Spleen (tissue), 11 donors: ENCODE results near the gene ZSCAN22. TPM values are rescaled to one million over a fixed set of nuclear protein-coding genes. Genes with fewer than 3 reads are reported as not detected.

ENCODE experiments used
- DNase-seq: peaks from one replicate; pipeline ENCODE4 v3.0.0-alpha.2; 2020
- H3K27ac ChIP-seq, 8 donors: fragments of 200-600 bp; sonication (generic) in 7 of 8; 1 replicate in 4 of 8; 2 replicates in 4 of 8; pipeline versions ENCODE4 v1.5.0 to v1.8.0; 2016 to 2021; ENCODE audit warnings: inconsistent platforms in 4 of 8, mild to moderate bottlenecking in 4 of 8, moderate library complexity in 1 of 8
- H3K27me3 ChIP-seq, 7 donors: fragments of 200-600 bp; sonication (generic) in 6 of 7; replicated peaks in 1 of 7; 1 replicate in 4 of 7; 2 replicates in 3 of 7; pipeline versions ENCODE4 v1.5.0 to v1.8.0; 2016 to 2021; ENCODE audit warnings: inconsistent platforms in 3 of 7, mild to moderate bottlenecking in 1 of 7
- H3K36me3 ChIP-seq, 6 donors: fragments of 200-600 bp; sonication (generic) in 5 of 6; 1 replicate in 4 of 6; 2 replicates in 2 of 6; pipeline versions ENCODE4 v1.5.0 to v1.8.0; 2016 to 2021; ENCODE audit warnings: inconsistent platforms in 2 of 6
- H3K4me1 ChIP-seq, 6 donors: fragments of 200-600 bp; sonication (generic) in 5 of 6; 1 replicate in 3 of 6; 2 replicates in 3 of 6; pipeline versions ENCODE4 v1.5.0 to v1.8.0; 2016 to 2021; ENCODE audit warnings: inconsistent platforms in 3 of 6
- H3K4me3 ChIP-seq, 8 donors: fragments of 200-600 bp; sonication (generic) in 7 of 8; 1 replicate in 4 of 8; 2 replicates in 4 of 8; pipeline versions ENCODE4 v1.5.0 to v1.8.0; 2016 to 2021; ENCODE audit warnings: inconsistent platforms in 4 of 8, mild to moderate bottlenecking in 4 of 8, moderate library complexity in 2 of 8
- H3K9me3 ChIP-seq, 8 donors: fragments of 200-600 bp; sonication (generic) in 7 of 8; 1 replicate in 4 of 8; 2 replicates in 4 of 8; pipeline versions ENCODE4 v1.5.0 to v1.8.0; 2016 to 2021; ENCODE audit warnings: inconsistent platforms in 4 of 8
- POLR2A ChIP-seq, 3 donors: fragments of 450-650 bp; IDR thresholded peaks; one replicate each; pipeline ENCODE4 v1.5.1; 2017; ENCODE audit warnings: antibody characterized with exemption in 3 of 3, mild to moderate bottlenecking in 1 of 3
- POLR2AphosphoS5 ChIP-seq, 3 donors: sonication (generic); formaldehyde crosslinking; IDR thresholded peaks; one replicate each; pipeline ENCODE4 v1.5.1; 2017; ENCODE audit warnings: antibody characterized with exemption in 3 of 3
- WGBS, 5 donors: extraction: QIAGEN DNeasy Blood & Tissue Kit in 3 of 5; methylation state at CpG; one replicate each; pipeline versions ENCODE4 v1.1.5 to v1.1.7; 2013 to 2018; 5-methylcytosine and 5-hydroxymethylcytosine counted together
- intact Hi-C: fragments of 100-400 bp; cut with DNase I; formaldehyde crosslinking; loops from one replicate; pipeline ENCODE4 v1.15.0; 2023; ENCODE audit warnings: low total_unique reads
- microRNA-seq, 3 donors: library from miRNA; unstranded; fragments of <30 nt; microRNA quantifications; one replicate each; pipeline versions ENCODE4 to v1.1.0, GENCODE V29; 2019 to 2020
- polyA plus RNA-seq, 3 donors: library from polyadenylated mRNA; stranded (reverse); fragments of 200-250 nt; gene quantifications; one replicate each; pipeline ENCODE4 v1.2.1, GENCODE V29; 2013
- small RNA-seq, 4 donors: library from RNA; depleted of rRNA; stranded (forward); fragments of <200 nt; gene quantifications; one replicate each; pipeline ENCODE3, GENCODE V24; 2016
- total RNA-seq, 7 donors: library from RNA; depleted of rRNA in 3 of 7; stranded (reverse); fragments of >200 nt in 3 of 7; fragmentation: NEBNext Ultra II Directional in 4 of 7; extraction: Animal tissue kit (Norgen Biotek cat#: 25700) in 4 of 7; gene quantifications; one replicate each; pipeline versions ENCODE4 v1.1.0 to v1.2.1, GENCODE V29; 2016 to 2021
- TF ChIP-seq, protein P1 (sequence below), 11 experiments: fragments of 200-600 bp in 7 of 11; fragments of 450-650 bp in 4 of 11; sonication (generic) in 4 of 11; IDR thresholded peaks in 8 of 11; conservative IDR thresholded peaks in 3 of 11; 1 replicate in 7 of 11; 2 replicates in 4 of 11; pipeline versions ENCODE4 v1.4.0 to v1.8.0; 2016 to 2021; ENCODE audit warnings: antibody characterized with exemption in 11 of 11, inconsistent platforms in 4 of 11, mild to moderate bottlenecking in 1 of 11
- donor health status: healthy with polysubstance abuse.
- donor health status: DM: no; HTN: no; CAD: no; lungs with moderate emphysema.
- donor health status: DM: no; HTN: no; CAD: no.
- donor health status: Bipolar disorder and iron deficiency.
- donor health status: healthy.
- donor health status: DM: no; HTN: no; CAD: no.
- donor health status: DM: yes; HTN: yes; CAD: no.

ZSCAN22 gene
- total and polyA plus RNA-seq, 10 donors: 0.48 to 3.9 (median 3.0) TPM

DNA sequence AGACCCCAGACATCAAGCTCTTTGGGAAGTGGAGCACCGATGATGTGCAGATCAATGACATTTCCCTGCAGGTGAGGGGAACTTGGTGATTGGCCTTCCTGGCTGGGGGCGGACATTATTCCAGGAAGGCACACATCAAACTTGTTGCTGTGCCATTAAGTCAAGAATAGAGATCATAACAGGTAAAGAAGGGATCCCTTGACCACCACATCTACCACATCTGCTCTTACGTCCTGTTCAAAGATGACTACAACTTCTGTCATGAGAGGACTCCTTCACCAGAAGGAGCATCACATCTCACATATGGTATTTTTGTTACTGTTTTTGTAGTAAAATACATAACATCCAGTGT, 61.4 kb downstream of the ZSCAN22 start:
- DNase-seq: no peak
- intact Hi-C loops: no loop called here
- Histone ChIP-seq H3K27me3 (no peaks in the 10 kb centered on the region), H3K4me1 (peaks cover 15 to 71% (median 46%) of the 10 kb centered on the region in 6 donors), H3K27ac (peak overlapping the region in 1 of 8 donors; percentile 93), H3K9me3 (no peaks in the 10 kb centered on the region), H3K4me3 (peak overlapping the region in 7 of 8 donors; percentile 70 to 93 (median 77)), H3K36me3 (peaks cover under 1 to 53% (median 40%) of the 10 kb centered on the region in 6 donors)
- TF ChIP-seq, protein P1, sequence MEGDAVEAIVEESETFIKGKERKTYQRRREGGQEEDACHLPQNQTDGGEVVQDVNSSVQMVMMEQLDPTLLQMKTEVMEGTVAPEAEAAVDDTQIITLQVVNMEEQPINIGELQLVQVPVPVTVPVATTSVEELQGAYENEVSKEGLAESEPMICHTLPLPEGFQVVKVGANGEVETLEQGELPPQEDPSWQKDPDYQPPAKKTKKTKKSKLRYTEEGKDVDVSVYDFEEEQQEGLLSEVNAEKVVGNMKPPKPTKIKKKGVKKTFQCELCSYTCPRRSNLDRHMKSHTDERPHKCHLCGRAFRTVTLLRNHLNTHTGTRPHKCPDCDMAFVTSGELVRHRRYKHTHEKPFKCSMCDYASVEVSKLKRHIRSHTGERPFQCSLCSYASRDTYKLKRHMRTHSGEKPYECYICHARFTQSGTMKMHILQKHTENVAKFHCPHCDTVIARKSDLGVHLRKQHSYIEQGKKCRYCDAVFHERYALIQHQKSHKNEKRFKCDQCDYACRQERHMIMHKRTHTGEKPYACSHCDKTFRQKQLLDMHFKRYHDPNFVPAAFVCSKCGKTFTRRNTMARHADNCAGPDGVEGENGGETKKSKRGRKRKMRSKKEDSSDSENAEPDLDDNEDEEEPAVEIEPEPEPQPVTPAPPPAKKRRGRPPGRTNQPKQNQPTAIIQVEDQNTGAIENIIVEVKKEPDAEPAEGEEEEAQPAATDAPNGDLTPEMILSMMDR (IDR thresholded peaks at IDR 0.05 in 8 of 11, conservative IDR thresholded peaks at IDR 0.05 in 3 of 11): no peak
- no peak for TF ChIP-seq POLR2AphosphoS5 (IDR thresholded peaks at IDR 0.05)
- TF ChIP-seq POLR2A (IDR thresholded peaks at IDR 0.05): no peak
- 76 to 90% (median 80%) methylated on average over 3 of the region's 3 CpGs for WGBS, 5 donors

Small RNAs within 50 kb of the gene (microRNA-seq; reads per million reads assigned to microRNA genes)
- 0.28 to 1.8 (median 1.1) reads per million in 3 donors for gene MIR4754
- gene MIR6806: 0 reads per million in 3 donors

Small RNAs within 50 kb of the gene (small RNA-seq; reads per million reads assigned to genes)
- 0 reads per million in 4 donors for gene MIR4754
- gene MIR6806: 0 to 0.23 (median 0) reads per million in 4 donors
- 0.35 to 0.75 (median 0.52) reads per million in 4 donors for gene RNA5SP473

Other genes starting within 250 kb of the ZSCAN22 start
- gene ZSCAN18, start 228.8 kb upstream of the ZSCAN22 start, total RNA-seq: 10 to 100 TPM; 46.1 to 71.7 (median 62.5) TPM
- 10 to 100 TPM; 39.8 to 46.5 (median 42.2) TPM for gene ZSCAN18, start 228.8 kb upstream of the ZSCAN22 start, polyA plus RNA-seq
- 10 to 100 TPM in 4 of 7 donors, 1 to 10 TPM in 3; 8.6 to 13.4 (median 10.4) TPM for gene ZNF329, start 176.2 kb upstream of the ZSCAN22 start, total RNA-seq
- 1 to 10 TPM; 3.8 to 6.1 (median 3.8) TPM for gene ZNF329, start 176.2 kb upstream of the ZSCAN22 start, polyA plus RNA-seq
- gene ZNF274, start 143.9 kb upstream of the ZSCAN22 start, total RNA-seq: 10 to 100 TPM; 32.5 to 53.4 (median 36.9) TPM
- 10 to 100 TPM; 17.5 to 19.5 (median 18.4) TPM for gene ZNF274, start 143.9 kb upstream of the ZSCAN22 start, polyA plus RNA-seq
- gene ZNF544, start 98.1 kb upstream of the ZSCAN22 start, total RNA-seq: 10 to 100 TPM; 31.4 to 58.5 (median 39.0) TPM
- gene ZNF544, start 98.1 kb upstream of the ZSCAN22 start, polyA plus RNA-seq: 10 to 100 TPM; 12.5 to 24.8 (median 20.2) TPM
- 10 to 100 TPM in 2 of 7 donors, 1 to 10 TPM in 5; 6.6 to 10.7 (median 8.5) TPM for gene ZNF8, start 48.0 kb upstream of the ZSCAN22 start, total RNA-seq
- gene ZNF8, start 48.0 kb upstream of the ZSCAN22 start, polyA plus RNA-seq: 1 to 10 TPM in 1 of 3 donors, under 1 TPM in 2; 0.91 to 1.8 (median 0.91) TPM
- gene ERVK3-1, start 21.6 kb upstream of the ZSCAN22 start, total RNA-seq: 10 to 100 TPM; 35.0 to 62.5 (median 44.7) TPM
- gene ERVK3-1, start 21.6 kb upstream of the ZSCAN22 start, polyA plus RNA-seq: 10 to 100 TPM; 34.0 to 48.8 (median 39.1) TPM
- gene A1BG, start 26.5 kb downstream of the ZSCAN22 start, total RNA-seq: 10 to 100 TPM; 10.8 to 49.9 (median 14.2) TPM
- gene A1BG, start 26.5 kb downstream of the ZSCAN22 start, polyA plus RNA-seq: 10 to 100 TPM; 39.4 to 76.5 (median 73.8) TPM
- gene ZNF497, start 35.8 kb downstream of the ZSCAN22 start, total RNA-seq: 1 to 10 TPM in 5 of 7 donors, under 1 TPM in 2; 0.44 to 3.0 (median 1.3) TPM
- under 1 TPM; 0.59 to 0.74 (median 0.61) TPM for gene ZNF497, start 35.8 kb downstream of the ZSCAN22 start, polyA plus RNA-seq
- 1 to 10 TPM; 2.2 to 6.1 (median 3.2) TPM for gene ZNF837, start 54.0 kb downstream of the ZSCAN22 start, total RNA-seq
- 1 to 10 TPM; 3.2 to 4.4 (median 3.2) TPM for gene ZNF837, start 54.0 kb downstream of the ZSCAN22 start, polyA plus RNA-seq
- 1,000 to 10,000 TPM in 4 of 7 donors, 100 to 1,000 TPM in 3; 712 to 1,400 (median 1,083) TPM for gene RPS5, start 60.3 kb downstream of the ZSCAN22 start, total RNA-seq
- 1,000 to 10,000 TPM; 1,850 to 2,466 (median 2,373) TPM for gene RPS5, start 60.3 kb downstream of the ZSCAN22 start, polyA plus RNA-seq
- gene RNF225, start 68.7 kb downstream of the ZSCAN22 start, total RNA-seq: not detected
- gene RNF225, start 68.7 kb downstream of the ZSCAN22 start, polyA plus RNA-seq: not detected
- gene ZNF584, start 81.7 kb downstream of the ZSCAN22 start, total RNA-seq: 10 to 100 TPM in 3 of 7 donors, 1 to 10 TPM in 4; 6.7 to 11.2 (median 9.4) TPM
- 1 to 10 TPM; 2.3 to 3.4 (median 2.5) TPM for gene ZNF584, start 81.7 kb downstream of the ZSCAN22 start, polyA plus RNA-seq
- gene ZNF132, start 113.2 kb downstream of the ZSCAN22 start, total RNA-seq: 10 to 100 TPM in 2 of 7 donors, 1 to 10 TPM in 5; 4.2 to 10.9 (median 6.6) TPM
- gene ZNF132, start 113.2 kb downstream of the ZSCAN22 start, polyA plus RNA-seq: 1 to 10 TPM in 2 of 3 donors, under 1 TPM in 1; 0.96 to 1.1 (median 1.0) TPM
- 10 to 100 TPM in 2 of 7 donors, 1 to 10 TPM in 5; 7.3 to 12.5 (median 8.3) TPM for gene ZNF324B, start 124.6 kb downstream of the ZSCAN22 start, total RNA-seq
- gene ZNF324B, start 124.6 kb downstream of the ZSCAN22 start, polyA plus RNA-seq: 1 to 10 TPM in 2 of 3 donors, under 1 TPM in 1; 0.98 to 3.3 (median 1.5) TPM
- 10 to 100 TPM; 11.0 to 19.8 (median 14.2) TPM for gene ZNF324, start 140.1 kb downstream of the ZSCAN22 start, total RNA-seq
- 1 to 10 TPM; 1.5 to 4.6 (median 2.1) TPM for gene ZNF324, start 140.1 kb downstream of the ZSCAN22 start, polyA plus RNA-seq
- gene ZNF446, start 149.4 kb downstream of the ZSCAN22 start, total RNA-seq: 10 to 100 TPM in 6 of 7 donors, 1 to 10 TPM in 1; 9.8 to 18.8 (median 11.3) TPM
- gene ZNF446, start 149.4 kb downstream of the ZSCAN22 start, polyA plus RNA-seq: 10 to 100 TPM in 2 of 3 donors, 1 to 10 TPM in 1; 7.1 to 13.2 (median 12.6) TPM
- 10 to 100 TPM in 1 of 7 donors, 1 to 10 TPM in 6; 6.0 to 12.3 (median 7.2) TPM for gene SLC27A5, start 185.0 kb downstream of the ZSCAN22 start, total RNA-seq
- gene SLC27A5, start 185.0 kb downstream of the ZSCAN22 start, polyA plus RNA-seq: 10 to 100 TPM; 14.0 to 26.8 (median 14.9) TPM
- 10 to 100 TPM; 11.1 to 16.0 (median 13.0) TPM for gene ZBTB45, start 192.8 kb downstream of the ZSCAN22 start, total RNA-seq
- gene ZBTB45, start 192.8 kb downstream of the ZSCAN22 start, polyA plus RNA-seq: 1 to 10 TPM; 4.0 to 8.8 (median 4.4) TPM
- 100 to 1,000 TPM; 216 to 294 (median 232) TPM for gene TRIM28, start 217.1 kb downstream of the ZSCAN22 start, total RNA-seq
- 100 to 1,000 TPM; 181 to 233 (median 183) TPM for gene TRIM28, start 217.1 kb downstream of the ZSCAN22 start, polyA plus RNA-seq
- 100 to 1,000 TPM in 3 of 7 donors, 10 to 100 TPM in 4; 79.9 to 115 (median 89.9) TPM for gene CHMP2A, start 228.1 kb downstream of the ZSCAN22 start, total RNA-seq
- 100 to 1,000 TPM; 112 to 124 (median 121) TPM for gene CHMP2A, start 228.1 kb downstream of the ZSCAN22 start, polyA plus RNA-seq
- gene UBE2M, start 231.6 kb downstream of the ZSCAN22 start, total RNA-seq: 10 to 100 TPM; 19.1 to 66.9 (median 44.0) TPM
- 10 to 100 TPM; 33.2 to 47.3 (median 36.9) TPM for gene UBE2M, start 231.6 kb downstream of the ZSCAN22 start, polyA plus RNA-seq
- gene MZF1, start 246.3 kb downstream of the ZSCAN22 start, total RNA-seq: 10 to 100 TPM; 27.7 to 41.6 (median 35.7) TPM
- gene MZF1, start 246.3 kb downstream of the ZSCAN22 start, polyA plus RNA-seq: 10 to 100 TPM; 13.2 to 23.0 (median 20.6) TPM